ENCODE results near the gene ACOX1. TPM values are rescaled to one million over a fixed set of nuclear protein-coding genes. Genes with fewer than 3 reads are reported as not detected.
A peak's percentile ranks its signal among the peaks of the same experiment; 100 is the strongest.

ACOX1 gene
- total RNA-seq, 3 donors from 2014 or later, result 29.6 to 36.5 (median 32.7) TPM

DNA sequence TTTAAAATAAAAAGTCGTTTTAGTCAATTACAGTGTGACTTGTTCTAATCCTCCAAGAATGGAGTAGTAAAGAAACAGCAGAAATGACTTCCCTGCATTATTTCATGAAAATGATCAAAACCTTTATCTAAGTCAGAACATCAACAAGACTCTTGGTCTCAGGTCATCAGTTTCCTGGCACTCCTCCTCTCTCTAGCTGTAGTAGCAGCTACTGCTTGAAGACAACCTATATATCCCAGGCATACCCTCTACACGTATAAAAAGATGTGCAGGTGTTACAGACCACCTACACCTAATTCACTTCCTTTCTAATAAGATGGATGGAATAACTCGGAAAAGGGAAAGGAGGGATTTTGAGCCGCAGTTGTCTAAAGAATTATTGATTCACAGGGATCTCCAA, 36.5 kb downstream of the ACOX1 start:
- DNase-seq (no peak), ATAC-seq (no peak)
- Mint-ChIP-seq H3K4me1 (ENCODE audit: low read depth) (peaks cover 14% of the 10 kb centered on the region), H3K4me3 (no peak overlapping the region), H3K9me3 (no peaks in the 10 kb centered on the region), H3K36me3 (ENCODE audit: insufficient read depth) (peaks cover 2% of the 10 kb centered on the region), H3K27me3 (ENCODE audit: low read depth) (no peaks in the 10 kb centered on the region)

DNA sequence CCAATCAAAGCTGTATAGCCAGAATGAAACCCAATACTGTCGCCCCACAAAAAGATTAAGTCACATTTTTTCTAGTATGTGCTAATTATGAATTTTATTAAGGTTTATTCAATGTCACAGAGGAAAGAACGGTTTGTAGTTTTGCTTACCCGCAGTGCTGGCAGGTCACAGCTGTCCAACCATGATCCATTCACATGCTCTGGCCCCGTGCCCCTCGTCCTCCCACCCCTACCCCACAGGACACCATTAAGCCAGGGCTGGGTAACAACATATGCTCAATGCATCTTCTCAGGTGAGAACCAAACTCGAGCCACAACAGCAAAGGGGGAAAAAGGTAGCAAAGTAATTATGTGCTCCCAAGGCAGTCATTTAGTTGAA, 37.5 kb downstream of the ACOX1 start:
- no peaks in the 10 kb centered on the region for H3K9me3 Mint-ChIP-seq
- H3K4me3 Mint-ChIP-seq, result peak overlapping the region; percentile 88
- peaks cover under 1% of the 10 kb centered on the region for H3K36me3 Mint-ChIP-seq (ENCODE audit: insufficient read depth)
- no peak for ATAC-seq
- no peaks in the 10 kb centered on the region for H3K27me3 Mint-ChIP-seq (ENCODE audit: low read depth)
- peaks cover 14% of the 10 kb centered on the region for H3K4me1 Mint-ChIP-seq (ENCODE audit: low read depth)
- DNase-seq, result no peak

- H3K4me1 Mint-ChIP-seq (ENCODE audit: low read depth), result peaks cover 14% of the 10 kb centered on the region
- ATAC-seq (peak; percentile 99 to 100), DNase-seq (peak; percentile 79)
- no peaks in the 10 kb centered on the region for H3K9me3 Mint-ChIP-seq
- H3K4me3 Mint-ChIP-seq, result peak within 1 kb of the TSS; percentile 88
- no peaks in the 10 kb centered on the region for H3K27me3 Mint-ChIP-seq (ENCODE audit: low read depth)
- H3K36me3 Mint-ChIP-seq (ENCODE audit: insufficient read depth), result no peaks in the 10 kb centered on the region
Observed at GRCh38 chr17:75940727-75941441, 38.1 kb downstream of the ACOX1 start, which contains the start of gene FBF1. Gene FBF1, minus strand, starts transcription at chr17:75941042. Its CDS starts 2,893 bp downstream, at chr17:75938149.

DNA sequence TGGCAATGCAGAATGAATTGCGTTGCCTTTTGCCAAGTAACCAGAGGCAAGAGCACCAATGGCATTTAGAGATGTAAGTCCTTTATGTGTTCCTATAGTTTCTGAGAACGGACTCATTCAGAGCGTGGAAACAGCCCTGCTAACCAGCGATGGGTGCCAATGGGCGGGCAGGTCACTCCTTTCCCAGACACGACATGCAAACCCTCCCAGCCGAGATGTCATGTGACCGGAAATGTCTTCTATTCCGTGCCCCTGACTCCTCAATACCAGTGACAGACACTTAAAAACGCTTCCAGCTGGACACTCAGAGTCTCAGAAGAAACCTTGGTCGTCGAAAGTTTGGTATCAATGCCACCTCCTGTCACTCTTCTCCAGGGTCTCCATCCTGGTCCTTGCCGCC, 41.3 kb downstream of the ACOX1 start:
- DNase-seq (no peak), ATAC-seq (no peak)
- Mint-ChIP-seq H3K36me3 (ENCODE audit: insufficient read depth) (no peaks in the 10 kb centered on the region), H3K27me3 (ENCODE audit: low read depth) (no peaks in the 10 kb centered on the region), H3K4me1 (ENCODE audit: low read depth) (peaks cover 14% of the 10 kb centered on the region), H3K9me3 (no peaks in the 10 kb centered on the region), H3K4me3 (no peak overlapping the region)

DNA sequence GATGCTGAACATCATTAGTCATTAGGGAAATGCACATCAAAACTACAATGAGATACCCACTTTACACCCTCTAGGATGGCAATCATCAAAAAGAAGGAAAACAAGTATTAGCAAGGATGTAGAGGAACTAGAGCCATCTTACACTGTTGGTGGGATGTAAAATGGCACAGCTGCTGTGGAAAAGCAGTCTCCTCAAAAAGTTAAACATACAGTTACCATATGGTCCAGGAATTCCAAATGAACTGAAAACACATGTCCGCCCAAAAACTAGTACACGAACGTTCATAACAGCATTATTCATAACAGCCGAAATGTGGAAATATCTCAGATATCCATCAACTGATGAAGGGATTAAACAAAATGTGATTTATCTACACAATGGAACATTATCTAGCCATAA, 45.2 kb downstream of the ACOX1 start:
- ATAC-seq, result no peak
- H3K27me3 Mint-ChIP-seq (ENCODE audit: low read depth), result no peaks in the 10 kb centered on the region
- H3K4me3 Mint-ChIP-seq, result no peak overlapping the region
- no peaks in the 10 kb centered on the region for H3K9me3 Mint-ChIP-seq
- H3K4me1 Mint-ChIP-seq (ENCODE audit: low read depth), result no peaks in the 10 kb centered on the region
- no peak for DNase-seq
- H3K36me3 Mint-ChIP-seq (ENCODE audit: insufficient read depth), result peaks cover 2% of the 10 kb centered on the region

GRCh38 chr17:75932852-75933251, 46.1 kb downstream of the ACOX1 start:
- DNase-seq (no peak), ATAC-seq (no peak)
- Mint-ChIP-seq H3K4me1 (ENCODE audit: low read depth) (no peaks in the 10 kb centered on the region), H3K9me3 (no peaks in the 10 kb centered on the region), H3K36me3 (ENCODE audit: insufficient read depth) (peaks cover 2% of the 10 kb centered on the region), H3K27me3 (ENCODE audit: low read depth) (no peaks in the 10 kb centered on the region), H3K4me3 (no peak overlapping the region)

GRCh38 chr17:75931062-75931461, 47.9 kb downstream of the ACOX1 start:
- H3K4me1 Mint-ChIP-seq (ENCODE audit: low read depth), result no peaks in the 10 kb centered on the region

GRCh38 chr17:75927286-75927922, 51.6 kb downstream of the ACOX1 start:
- ATAC-seq (no peak), DNase-seq (no peak)
- H3K9me3 Mint-ChIP-seq, result no peaks in the 10 kb centered on the region
- no peaks in the 10 kb centered on the region for H3K4me1 Mint-ChIP-seq (ENCODE audit: low read depth)
- H3K4me3 Mint-ChIP-seq, result no peak overlapping the region
- H3K36me3 Mint-ChIP-seq (ENCODE audit: insufficient read depth), result peaks cover 6% of the 10 kb centered on the region
- no peaks in the 10 kb centered on the region for H3K27me3 Mint-ChIP-seq (ENCODE audit: low read depth)

More at GRCh38 chr17:75931062-75931461, 47.9 kb downstream of the ACOX1 start:
- Mint-ChIP-seq H3K9me3 (no peaks in the 10 kb centered on the region), H3K27me3 (ENCODE audit: low read depth) (no peaks in the 10 kb centered on the region), H3K4me3 (no peak overlapping the region), H3K36me3 (ENCODE audit: insufficient read depth) (peaks cover 6% of the 10 kb centered on the region)
- no peak for DNase-seq
- ATAC-seq, result no peak

- peaks cover 4% of the 10 kb centered on the region for H3K36me3 Mint-ChIP-seq (ENCODE audit: insufficient read depth)
- DNase-seq, result no peak
- H3K4me1 Mint-ChIP-seq (ENCODE audit: low read depth), result no peaks in the 10 kb centered on the region
- H3K9me3 Mint-ChIP-seq, result no peaks in the 10 kb centered on the region
- no peak overlapping the region for H3K4me3 Mint-ChIP-seq
- no peaks in the 10 kb centered on the region for H3K27me3 Mint-ChIP-seq (ENCODE audit: low read depth)
- ATAC-seq, result no peak
Observed at GRCh38 chr17:75926456-75926855, 52.5 kb downstream of the ACOX1 start.

DNA sequence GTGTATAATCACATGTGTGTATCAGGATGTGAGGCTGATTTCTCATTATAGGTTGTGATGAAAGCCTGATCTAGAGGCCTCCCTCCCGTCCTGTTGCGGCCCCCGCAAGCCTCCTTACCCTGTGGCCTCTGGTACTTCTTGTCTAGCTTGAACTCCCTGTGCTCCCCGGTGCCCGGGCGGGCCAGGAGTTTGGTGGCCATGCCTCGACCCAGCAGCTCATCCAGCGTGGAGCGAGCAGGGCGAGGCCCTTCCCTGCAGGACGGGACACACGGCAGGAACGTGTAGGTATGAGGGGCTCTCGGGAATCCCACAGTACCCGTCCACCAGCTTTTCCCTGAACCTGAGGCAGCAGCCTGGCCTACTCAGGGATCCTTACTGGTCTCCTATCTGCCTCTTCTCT, 53.1 kb downstream of the ACOX1 start:
- DNase-seq (no peak), ATAC-seq (no peak)
- Mint-ChIP-seq H3K27me3 (ENCODE audit: low read depth) (no peaks in the 10 kb centered on the region), H3K9me3 (no peaks in the 10 kb centered on the region), H3K36me3 (ENCODE audit: insufficient read depth) (peaks cover 6% of the 10 kb centered on the region), H3K4me1 (ENCODE audit: low read depth) (no peaks in the 10 kb centered on the region), H3K4me3 (no peak overlapping the region)

DNA sequence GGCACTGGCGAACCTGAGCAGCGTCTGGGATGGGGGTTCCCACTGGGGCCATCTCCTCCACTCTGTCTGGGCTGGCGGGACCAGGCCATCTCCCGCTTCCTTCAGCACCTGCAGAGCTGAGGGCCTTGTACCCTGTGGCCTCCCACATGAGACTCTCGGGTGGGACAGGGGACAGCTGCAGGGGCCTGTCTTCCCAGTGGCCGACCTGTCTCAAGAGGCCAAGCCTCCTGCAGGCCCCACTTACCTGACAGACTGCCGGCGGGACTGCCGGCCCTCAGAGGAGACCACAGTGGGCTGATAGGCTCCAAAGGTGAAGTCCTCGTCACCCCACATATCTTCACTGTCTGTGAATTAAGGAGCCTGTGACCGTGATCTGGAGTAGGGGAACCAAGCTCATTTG, 53.9 kb downstream of the ACOX1 start:
- ATAC-seq, result no peak

GRCh38 chr17:75922963-75923874, 55.7 kb downstream of the ACOX1 start:
- H3K27me3 Mint-ChIP-seq (ENCODE audit: low read depth), result no peaks in the 10 kb centered on the region
- H3K36me3 Mint-ChIP-seq (ENCODE audit: insufficient read depth), result peaks cover 6% of the 10 kb centered on the region
- DNase-seq (no peak), ATAC-seq (no peak)
- H3K4me3 Mint-ChIP-seq, result no peak overlapping the region
- H3K9me3 Mint-ChIP-seq, result no peaks in the 10 kb centered on the region
- no peaks in the 10 kb centered on the region for H3K4me1 Mint-ChIP-seq (ENCODE audit: low read depth)

More for the DNA sequence above, 53.9 kb downstream of the ACOX1 start:
- H3K9me3 Mint-ChIP-seq, result no peaks in the 10 kb centered on the region
- H3K27me3 Mint-ChIP-seq (ENCODE audit: low read depth), result no peaks in the 10 kb centered on the region
- H3K36me3 Mint-ChIP-seq (ENCODE audit: insufficient read depth), result peaks cover 6% of the 10 kb centered on the region
- H3K4me1 Mint-ChIP-seq (ENCODE audit: low read depth), result no peaks in the 10 kb centered on the region
- DNase-seq, result no peak
- H3K4me3 Mint-ChIP-seq, result no peak overlapping the region

- Mint-ChIP-seq H3K4me3 (no peak overlapping the region), H3K27me3 (ENCODE audit: low read depth) (no peaks in the 10 kb centered on the region), H3K9me3 (no peaks in the 10 kb centered on the region), H3K36me3 (ENCODE audit: insufficient read depth) (peaks cover 6% of the 10 kb centered on the region), H3K4me1 (ENCODE audit: low read depth) (no peaks in the 10 kb centered on the region)
- DNase-seq, result no peak
- no peak for ATAC-seq
Observed at GRCh38 chr17:75922173-75922961, 56.6 kb downstream of the ACOX1 start.

DNA sequence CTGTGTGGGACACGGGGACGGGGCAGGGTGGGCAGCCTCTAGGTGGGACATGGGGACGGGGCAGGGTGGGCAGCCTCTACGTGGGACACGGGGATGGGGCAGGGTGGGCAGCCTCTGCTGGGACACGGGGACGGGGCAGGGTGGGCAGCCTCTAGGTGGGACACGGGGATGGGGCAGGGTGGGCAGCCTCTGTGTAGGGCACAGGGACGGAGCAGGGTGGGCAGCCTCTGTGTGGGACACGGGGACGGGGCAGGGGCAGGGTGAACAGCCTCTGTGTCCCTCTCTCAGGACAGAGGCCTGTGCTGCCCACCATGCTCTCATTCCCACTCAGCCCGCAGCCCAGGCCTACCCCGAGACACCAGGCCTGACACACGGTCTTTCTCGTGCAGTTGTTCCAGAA, 57.4 kb downstream of the ACOX1 start:
- DNase-seq (no peak), ATAC-seq (no peak)
- Mint-ChIP-seq H3K36me3 (ENCODE audit: insufficient read depth) (peaks cover 6% of the 10 kb centered on the region), H3K27me3 (ENCODE audit: low read depth) (no peaks in the 10 kb centered on the region), H3K9me3 (no peaks in the 10 kb centered on the region), H3K4me1 (ENCODE audit: low read depth) (peaks cover 3% of the 10 kb centered on the region), H3K4me3 (no peak overlapping the region)

All from activated T-cell treated with anti-CD3 and anti-CD28 coated beads, Interleukin-2, amount 50 U/mL, for 4 hours (primary cell).